NCI-H345 treated with DMSO at 0.1 percent for 48 hours (cell line): ENCODE data around the gene AHI1.

ENCODE experiments used
- DNase-seq: peaks from one replicate; lab custom pipeline; 2025; ENCODE audit not compliant: unreplicated experiment; lab: John Stamatoyannopoulos, UW

The AHI1 gene

GRCh38 chr6:135497412-135498184 is at the start of gene AHI1:
AHI1 (minus strand) TSS chr6:135497740; CDS start chr6:135492237, 5,503 bp downstream.
- DNase-seq: peak; percentile 77

DNA sequence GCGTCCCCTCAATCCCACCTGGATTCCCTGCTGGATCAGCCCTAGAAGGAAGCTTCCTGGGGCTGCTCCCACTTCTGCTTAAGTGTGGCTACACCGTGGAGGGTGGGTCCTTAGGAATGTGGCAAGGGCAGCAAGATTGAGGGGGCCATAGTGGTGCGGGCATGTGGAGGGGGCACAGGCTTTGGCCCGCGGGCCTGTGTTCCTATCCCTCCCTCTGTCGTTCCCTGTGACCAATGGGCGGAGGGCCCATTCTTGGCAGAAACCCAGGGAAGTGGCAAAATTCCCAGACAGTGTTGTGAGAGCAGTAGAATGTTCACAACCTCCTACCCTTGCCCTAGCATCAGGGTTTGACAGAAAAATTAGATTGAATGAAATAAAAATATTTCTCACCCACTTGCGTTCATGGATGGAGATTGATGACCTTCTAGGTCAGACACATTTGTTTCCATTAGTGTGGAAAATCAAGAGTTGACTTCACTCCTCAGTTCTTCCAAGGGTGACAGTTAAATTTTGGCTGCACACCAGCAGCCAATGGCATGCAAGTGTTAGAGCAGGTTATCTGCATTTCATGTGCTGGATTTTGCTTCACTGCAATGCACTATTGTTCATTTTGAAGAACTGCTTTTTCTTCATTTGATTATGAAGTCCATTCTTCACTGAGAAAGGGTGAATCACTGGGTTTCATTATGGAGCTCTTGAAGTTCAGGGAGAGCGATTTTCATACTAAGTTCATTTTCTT is 49.3 kb upstream of the AHI1 start:
- DNase-seq: no peak

- no peak for DNase-seq
Observed at GRCh38 chr6:135546206-135546605, 48.7 kb upstream of the AHI1 start.

DNA sequence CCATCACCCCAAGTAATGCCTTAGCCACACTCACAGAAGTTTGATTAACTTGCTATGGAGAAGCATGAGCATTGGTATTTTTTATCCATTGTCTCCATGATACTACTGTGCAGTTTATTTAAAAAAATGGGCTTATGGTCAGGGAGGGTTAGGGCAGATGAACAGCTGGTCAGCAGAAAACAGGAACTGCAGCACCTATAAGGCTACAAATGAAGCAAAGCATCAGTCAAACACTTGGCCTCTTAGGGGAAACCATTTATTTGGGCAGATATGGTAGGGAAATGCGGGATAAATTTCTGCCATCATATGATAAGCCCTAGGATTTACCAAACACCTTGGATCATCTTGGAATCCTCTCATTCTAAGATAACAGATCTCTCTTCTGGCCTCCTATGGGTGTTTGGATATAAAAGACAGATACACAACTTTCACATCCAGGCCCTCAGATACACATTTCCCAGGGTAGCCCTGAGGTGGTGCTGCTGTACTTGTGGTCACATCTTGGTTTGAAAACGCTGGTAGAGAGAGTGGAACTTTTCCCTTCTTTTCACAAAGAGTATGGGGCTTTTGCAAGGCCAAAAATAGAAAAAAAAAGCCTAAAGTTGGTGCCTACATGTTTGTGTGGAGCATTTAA is 42.8 kb upstream of the AHI1 start:
- DNase-seq: no peak

DNA sequence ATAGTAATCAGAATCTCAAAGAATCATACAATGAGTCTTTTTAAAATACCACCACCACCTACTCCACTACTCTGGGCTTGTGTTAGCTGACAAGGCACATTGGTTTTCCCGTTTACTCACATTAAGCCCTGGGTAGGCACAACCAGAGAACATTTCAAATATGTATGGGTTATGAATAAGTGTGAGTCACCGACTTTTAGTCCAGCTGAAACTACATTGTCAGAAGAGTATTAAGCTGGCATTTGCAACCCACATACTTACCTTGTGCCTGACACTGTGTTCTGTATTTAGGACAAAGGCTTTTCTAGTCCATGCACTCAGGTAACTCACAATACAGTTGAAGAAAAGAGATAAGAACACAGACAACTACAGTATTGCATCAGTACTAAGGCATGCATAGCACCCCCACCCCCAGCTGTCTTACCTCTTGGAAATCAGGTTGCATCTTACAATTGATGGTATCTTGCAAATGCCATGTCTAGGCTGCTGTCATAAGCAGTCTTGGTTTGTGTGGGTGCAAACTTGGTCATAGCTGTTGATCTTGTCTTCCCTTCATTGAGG is 40.3 kb upstream of the AHI1 start:
- no peak for DNase-seq

DNA sequence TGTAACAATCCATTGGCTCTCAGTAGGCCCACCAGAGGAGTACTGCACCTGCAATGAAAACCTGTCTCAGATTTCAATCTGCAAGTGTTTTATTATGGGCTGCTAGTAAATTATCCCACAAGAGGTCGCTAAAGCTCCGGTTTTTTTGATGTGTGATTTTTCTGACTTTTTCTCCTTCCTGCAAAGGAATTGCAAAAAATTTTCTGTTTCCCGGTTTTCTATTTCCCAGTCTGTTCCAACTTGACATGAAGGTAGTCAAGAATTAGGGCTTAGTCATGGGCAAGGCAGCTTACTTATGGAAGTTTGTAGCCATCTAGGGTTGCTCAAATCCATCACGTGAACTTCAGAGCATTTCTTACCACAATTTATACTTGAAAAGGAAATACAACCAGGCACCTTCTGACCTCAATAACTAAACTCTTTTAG is 38.5 kb upstream of the AHI1 start:
- peak; percentile 39 for DNase-seq

DNA sequence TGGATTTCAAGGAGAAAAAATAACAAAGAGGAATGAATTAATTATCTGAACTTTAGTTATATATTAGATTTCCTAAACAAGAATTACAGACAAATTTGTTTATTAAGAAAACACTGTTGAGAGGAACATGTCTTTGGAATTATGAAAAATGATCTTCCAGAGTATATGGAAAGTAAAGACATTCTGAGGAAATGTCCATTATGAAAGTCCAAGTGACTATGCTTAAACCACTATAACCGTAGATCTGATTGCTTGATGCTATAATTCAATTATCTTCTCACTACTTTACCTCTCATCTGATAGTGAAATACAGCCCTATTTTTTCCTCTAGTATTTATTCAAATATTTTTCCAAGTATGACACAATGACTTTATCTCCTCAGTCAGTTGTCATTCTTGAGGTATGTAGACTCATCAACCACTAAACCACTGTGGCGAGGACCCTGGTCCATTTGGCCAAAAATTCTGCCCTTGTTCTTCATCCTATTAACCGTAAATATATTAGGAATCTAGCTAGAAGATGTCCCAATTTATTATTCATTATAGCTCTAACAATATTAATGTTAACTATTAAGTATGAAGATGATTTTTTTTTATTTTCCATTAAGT is 37.3 kb upstream of the AHI1 start:
- no peak for DNase-seq

DNA sequence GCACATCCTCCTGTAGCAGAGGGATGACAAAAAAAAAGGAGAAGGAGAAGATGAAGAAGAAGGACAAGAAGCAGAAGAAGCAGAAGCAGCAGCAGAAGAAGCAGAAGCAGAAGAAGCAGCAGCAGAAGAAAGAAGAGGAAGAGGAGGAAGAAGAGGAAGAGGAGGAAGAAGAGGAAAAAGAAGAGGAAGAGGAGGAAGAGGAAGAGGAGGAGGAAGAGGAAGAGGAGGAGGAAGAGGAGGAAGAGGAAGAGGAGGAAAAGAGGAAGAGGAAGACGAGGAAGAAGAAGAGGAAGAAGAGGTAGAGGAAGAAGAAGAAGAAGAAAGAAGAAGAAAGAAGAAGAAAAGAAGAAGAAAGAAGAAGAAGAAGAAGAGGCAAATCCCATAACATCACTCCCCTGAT is 35.0 kb upstream of the AHI1 start:
- no peak for DNase-seq

GRCh38 chr6:135531954-135532490 is 34.5 kb upstream of the AHI1 start:
- no peak for DNase-seq

DNA sequence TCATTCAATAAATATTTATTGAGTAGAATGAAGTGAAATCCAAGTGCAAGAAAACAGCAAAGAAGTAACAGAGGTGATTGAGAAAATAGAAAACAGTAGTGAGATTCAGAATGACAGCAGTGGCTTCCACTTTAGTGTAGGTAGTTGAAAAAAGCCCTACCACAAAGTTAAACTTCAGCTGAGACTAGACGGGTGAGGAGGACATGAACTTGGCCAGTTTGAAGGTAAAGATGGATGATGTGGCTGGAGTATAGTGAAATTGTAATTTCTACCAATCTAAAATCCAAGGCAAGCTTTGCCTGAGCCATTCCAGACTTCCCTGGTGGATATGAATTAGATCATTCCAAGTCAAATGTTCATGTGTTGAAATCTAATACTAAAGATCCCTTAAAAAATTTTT is 32.6 kb upstream of the AHI1 start:
- no peak for DNase-seq

DNA sequence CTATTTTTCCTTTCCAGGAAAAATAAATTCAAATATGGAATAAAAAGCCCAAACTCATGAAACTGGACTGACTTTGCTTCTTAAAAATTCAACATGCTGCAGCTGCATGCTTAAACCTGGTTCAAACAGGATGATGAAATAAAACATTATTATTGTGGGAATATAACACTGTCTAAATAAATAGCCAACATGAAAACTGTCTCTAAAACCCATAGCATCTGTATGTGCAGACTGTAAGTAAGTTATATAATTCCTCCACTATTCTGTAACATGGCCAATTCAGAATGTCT is 30.4 kb upstream of the AHI1 start:
- no peak for DNase-seq

- no peak for DNase-seq
Observed at GRCh38 chr6:135527116-135527959, 29.8 kb upstream of the AHI1 start.

- DNase-seq: no peak
Observed at GRCh38 chr6:135525594-135525993, 28.1 kb upstream of the AHI1 start.

DNA sequence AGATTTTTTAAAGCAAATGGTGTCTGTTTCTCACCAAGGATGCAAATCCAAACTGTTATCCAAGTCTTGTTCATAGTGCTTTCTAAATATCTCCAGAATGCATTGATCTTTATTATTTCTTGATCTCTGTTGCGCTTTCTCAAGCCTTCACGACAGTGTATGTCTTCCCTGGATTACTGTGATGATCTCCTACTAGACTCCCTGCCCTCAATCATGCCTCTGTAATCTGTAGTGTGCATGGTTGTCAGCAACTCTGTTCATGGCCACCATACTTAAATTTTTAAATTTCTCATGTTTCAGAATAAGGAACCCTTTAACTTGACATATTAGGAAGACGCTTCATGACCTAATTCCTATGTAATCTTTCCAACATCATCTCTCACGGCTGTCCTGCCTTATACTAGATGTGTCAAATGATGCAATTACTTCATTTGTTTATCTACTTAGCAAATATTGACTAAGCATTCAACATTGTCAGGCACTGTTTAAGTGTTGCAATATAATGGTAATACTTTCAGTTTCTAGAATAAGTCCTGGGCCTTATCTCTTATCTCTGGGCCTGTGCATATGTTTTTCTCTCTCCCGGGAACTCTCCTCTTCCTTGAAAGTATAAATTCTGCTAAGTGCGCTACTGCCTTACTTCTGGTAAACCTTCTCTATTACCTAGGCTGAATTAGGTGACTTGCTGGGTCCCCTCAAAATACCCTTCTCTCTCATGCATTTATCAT is 25.6 kb upstream of the AHI1 start:
- no peak for DNase-seq

GRCh38 chr6:135521431-135521830 is 23.9 kb upstream of the AHI1 start:
- DNase-seq: no peak

DNA sequence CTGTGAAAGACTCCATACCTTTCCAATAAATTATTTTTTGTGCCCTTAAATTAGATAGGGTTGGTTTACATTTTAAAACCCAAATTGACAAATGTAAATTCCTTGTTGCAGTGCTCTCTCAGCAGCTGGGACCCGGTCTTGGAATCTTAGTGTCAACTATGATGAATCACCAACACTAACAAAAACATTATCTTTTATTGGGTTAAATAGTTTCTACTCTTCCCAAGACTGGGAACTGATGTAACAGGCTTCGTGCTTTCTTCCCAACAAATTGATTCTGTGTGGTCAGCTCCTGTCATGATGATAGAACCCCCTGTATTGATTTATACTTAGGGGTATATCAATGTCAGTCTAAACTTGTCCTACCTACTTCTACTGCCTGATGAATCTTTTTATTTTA is 23.2 kb upstream of the AHI1 start:
- no peak for DNase-seq

DNA sequence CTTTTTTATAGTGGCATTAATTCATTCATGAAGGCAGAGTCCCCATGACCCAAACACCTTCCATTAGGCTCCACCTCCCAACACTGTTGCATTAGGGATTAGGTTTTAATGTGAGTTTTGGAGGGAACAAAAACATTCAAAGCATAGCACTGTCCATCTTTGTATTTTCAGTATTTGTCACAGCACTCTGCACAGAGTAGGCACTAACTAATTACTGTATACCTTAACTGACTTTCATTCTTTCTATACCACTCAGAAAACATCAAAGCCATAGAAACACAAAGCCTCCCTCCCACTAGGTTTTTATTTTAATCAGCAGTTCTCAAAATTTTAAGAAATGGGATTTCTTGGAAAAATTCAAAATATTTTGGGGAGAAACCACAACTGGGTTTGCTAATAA is 21.8 kb upstream of the AHI1 start:
- no peak for DNase-seq

DNA sequence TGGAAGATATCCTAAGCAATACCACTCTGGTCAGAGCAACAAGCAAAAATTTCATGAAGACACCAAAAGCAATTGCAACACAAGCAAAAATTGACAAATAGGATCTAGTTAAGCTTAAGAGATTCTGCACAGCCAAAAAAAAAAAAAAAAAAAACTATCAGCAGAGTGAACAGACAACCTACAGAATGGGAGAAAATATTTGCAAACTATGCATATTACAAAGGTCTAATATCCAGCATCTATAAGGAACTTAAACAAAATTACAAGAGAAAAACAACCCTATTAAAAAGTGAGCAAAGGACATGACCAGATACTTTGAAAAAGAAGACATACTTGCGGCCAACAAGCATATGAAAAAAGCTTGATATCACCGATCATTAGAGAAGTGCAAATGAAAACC is 20.0 kb upstream of the AHI1 start:
- no peak for DNase-seq

DNA sequence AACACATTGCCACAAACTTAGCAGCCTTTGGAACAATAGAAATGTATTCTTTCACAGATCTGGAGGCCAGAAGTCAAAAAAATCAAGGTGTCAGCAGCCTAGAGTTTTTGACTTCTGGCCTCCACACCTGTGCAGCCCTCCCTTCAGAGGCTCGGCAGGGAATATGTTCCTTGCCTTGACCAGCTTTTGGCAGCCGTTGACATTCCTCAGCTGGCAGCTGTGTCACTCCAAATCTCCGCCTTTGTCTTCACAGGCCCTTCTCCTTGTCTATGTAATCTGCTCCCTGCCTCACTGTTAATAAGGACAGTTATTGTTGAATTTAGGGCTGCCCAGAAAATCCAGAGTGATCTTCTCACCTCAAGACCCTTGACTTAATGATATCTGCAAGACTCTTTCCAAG is 17.2 kb upstream of the AHI1 start:
- no peak for DNase-seq
